ENCODE measurements around the gene ANGEL2.
A peak's percentile ranks its signal among the peaks of the same experiment; 100 is the strongest.
"Not testable (repeated sequence)": the region's sequence is repeated elsewhere in the genome, so short reads cannot be mapped to it uniquely, and the experiment has no call there.

The ANGEL2 gene

GRCh38 chr1:213019450-213019849 is 3.8 kb upstream of the ANGEL2 start:
- TF ChIP-seq, protein P1, sequence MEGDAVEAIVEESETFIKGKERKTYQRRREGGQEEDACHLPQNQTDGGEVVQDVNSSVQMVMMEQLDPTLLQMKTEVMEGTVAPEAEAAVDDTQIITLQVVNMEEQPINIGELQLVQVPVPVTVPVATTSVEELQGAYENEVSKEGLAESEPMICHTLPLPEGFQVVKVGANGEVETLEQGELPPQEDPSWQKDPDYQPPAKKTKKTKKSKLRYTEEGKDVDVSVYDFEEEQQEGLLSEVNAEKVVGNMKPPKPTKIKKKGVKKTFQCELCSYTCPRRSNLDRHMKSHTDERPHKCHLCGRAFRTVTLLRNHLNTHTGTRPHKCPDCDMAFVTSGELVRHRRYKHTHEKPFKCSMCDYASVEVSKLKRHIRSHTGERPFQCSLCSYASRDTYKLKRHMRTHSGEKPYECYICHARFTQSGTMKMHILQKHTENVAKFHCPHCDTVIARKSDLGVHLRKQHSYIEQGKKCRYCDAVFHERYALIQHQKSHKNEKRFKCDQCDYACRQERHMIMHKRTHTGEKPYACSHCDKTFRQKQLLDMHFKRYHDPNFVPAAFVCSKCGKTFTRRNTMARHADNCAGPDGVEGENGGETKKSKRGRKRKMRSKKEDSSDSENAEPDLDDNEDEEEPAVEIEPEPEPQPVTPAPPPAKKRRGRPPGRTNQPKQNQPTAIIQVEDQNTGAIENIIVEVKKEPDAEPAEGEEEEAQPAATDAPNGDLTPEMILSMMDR (IDR thresholded peaks at IDR 0.05; ENCODE audit: control insufficient read depth, extremely low read depth, insufficient read depth): no peak
- no peak overlapping the region for H3K4me3 ChIP-seq (ENCODE audit: low read depth, low read length)
- DNase-seq (ENCODE audit: low read depth): no peak

DNA sequence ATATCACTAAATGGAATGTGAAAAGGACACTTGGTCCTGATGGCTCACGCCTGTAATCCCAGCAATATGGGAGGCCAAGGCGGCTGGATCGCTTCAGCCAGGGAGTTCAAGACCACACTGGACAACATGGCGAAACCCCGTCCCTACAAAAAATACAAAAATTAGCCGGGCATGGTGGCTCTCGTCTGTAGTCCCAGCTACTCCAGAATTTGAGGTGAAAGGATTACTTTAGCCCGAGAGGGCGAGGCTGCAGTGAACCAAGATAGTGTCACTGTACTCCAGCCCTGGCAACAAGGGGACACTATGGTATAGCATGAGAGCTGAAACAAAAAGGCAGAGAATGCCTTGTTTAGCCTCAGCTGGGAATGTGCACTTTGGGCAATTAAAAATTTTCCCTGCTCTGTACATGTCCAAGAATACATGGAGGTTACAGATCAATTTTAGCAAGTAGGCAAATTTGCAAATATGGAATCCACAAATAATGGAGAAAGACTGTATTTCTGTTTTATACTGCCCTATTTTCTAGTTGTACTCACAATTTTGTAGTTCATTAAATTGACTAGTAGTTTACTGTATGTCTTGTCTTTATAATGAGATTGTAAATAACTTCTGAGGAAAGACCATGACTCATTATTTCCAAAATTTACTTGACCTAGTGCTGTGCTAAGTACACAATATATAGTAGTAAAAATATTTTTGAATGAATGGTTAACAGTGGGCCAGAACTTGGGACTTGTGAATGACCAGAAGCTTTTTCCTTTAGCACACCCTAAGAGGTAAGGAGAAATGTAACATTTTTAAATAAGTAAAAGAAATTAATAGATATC is 2.0 kb upstream of the ANGEL2 start:
- no peak for DNase-seq (ENCODE audit: low read depth)
- TF ChIP-seq, protein P1 (IDR thresholded peaks at IDR 0.05; ENCODE audit: control insufficient read depth, extremely low read depth, insufficient read depth): no peak
- H3K4me3 ChIP-seq (ENCODE audit: low read depth, low read length): no peak overlapping the region

GRCh38 chr1:213014642-213015041 is 1.0 kb downstream of the ANGEL2 start:
- peak overlapping the region; percentile 79 for H3K4me3 ChIP-seq (ENCODE audit: low read depth, low read length)
- TF ChIP-seq, protein P1 (IDR thresholded peaks at IDR 0.05; ENCODE audit: control insufficient read depth, extremely low read depth, insufficient read depth): no peak
- DNase-seq (ENCODE audit: low read depth): no peak

DNA sequence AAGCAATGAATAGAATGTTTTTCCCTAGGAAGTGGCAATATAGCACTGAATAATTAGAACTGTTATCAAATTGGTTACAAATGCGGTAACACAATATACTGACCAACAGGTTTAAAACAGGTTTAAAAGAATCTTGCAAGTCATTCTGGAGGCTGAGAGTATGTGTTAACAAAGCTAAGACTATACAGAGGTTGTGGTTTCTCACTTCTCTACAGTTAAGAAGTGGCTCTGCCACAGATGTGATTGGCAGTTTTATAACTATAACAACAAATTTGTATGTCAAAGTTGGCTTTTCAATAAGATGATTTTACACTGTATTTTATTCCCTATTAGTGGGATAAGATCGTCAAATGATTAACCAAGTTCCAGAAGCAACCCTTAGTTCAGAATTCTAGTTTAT is 7.1 kb downstream of the ANGEL2 start:
- no peak overlapping the region for H3K4me3 ChIP-seq (ENCODE audit: low read depth, low read length)
- DNase-seq (ENCODE audit: low read depth): no peak
- TF ChIP-seq, protein P1 (IDR thresholded peaks at IDR 0.05; ENCODE audit: control insufficient read depth, extremely low read depth, insufficient read depth): no peak

- TF ChIP-seq, protein P1 (IDR thresholded peaks at IDR 0.05; ENCODE audit: control insufficient read depth, extremely low read depth, insufficient read depth): no peak
- DNase-seq (ENCODE audit: low read depth): no peak
- H3K4me3 ChIP-seq (ENCODE audit: low read depth, low read length): no peak overlapping the region
These were observed 12.4 kb downstream of the ANGEL2 start for GRCh38 chr1:213003256-213003655.

GRCh38 chr1:212994926-212995325 is 20.7 kb downstream of the ANGEL2 start:
- no peak overlapping the region for H3K4me3 ChIP-seq (ENCODE audit: low read depth, low read length)
- TF ChIP-seq, protein P1 (IDR thresholded peaks at IDR 0.05; ENCODE audit: control insufficient read depth, extremely low read depth, insufficient read depth): no peak
- DNase-seq (ENCODE audit: low read depth): no peak

DNA sequence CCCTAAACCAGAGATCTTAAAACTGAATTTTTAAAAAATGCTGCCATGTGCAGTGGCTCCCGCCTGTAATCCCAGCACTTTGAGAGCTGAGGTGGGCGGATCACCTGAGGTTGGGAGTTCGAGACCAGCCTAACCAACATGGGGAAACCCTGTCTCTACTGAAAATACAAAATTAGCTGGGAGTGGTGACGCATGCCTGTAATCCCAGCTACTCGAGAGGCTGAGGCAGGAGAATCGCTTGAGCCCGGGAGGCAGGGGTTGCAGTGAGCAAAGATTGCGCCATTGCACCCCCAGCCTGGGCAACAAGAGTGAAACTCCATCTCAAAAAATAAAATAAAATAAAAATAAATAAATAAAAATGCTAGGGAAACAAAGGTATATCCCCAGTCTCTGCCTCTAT is 21.7 kb downstream of the ANGEL2 start:
- not testable (repeated sequence) for H3K4me3 ChIP-seq (ENCODE audit: low read depth, low read length)

More for the DNA sequence above, 21.7 kb downstream of the ANGEL2 start:
- DNase-seq (ENCODE audit: low read depth): not testable (repeated sequence)
